ENCODE measurements around the gene ZNF397. TPM values are rescaled to one million over a fixed set of nuclear protein-coding genes. Genes with fewer than 3 reads are reported as not detected.

ZNF397 gene
- total and polyA plus RNA-seq, 2 of the 13 experiments (the other 11 are each of a cell fraction or from before 2014, with no cell fraction given) = 4.7 to 9.4 TPM

GRCh38 chr18:35289727-35290093 is 48.9 kb downstream of the ZNF397 start (continued):
- TF ChIP-seq ZNF281 (CRISPR knock-in tag; IDR thresholded peaks at IDR 0.05; ENCODE audit: borderline replicate concordance) = 0 out of 2 replicates have a peak, but pooled peaks have one; percentile 35
- no peak for TF ChIP-seq THAP7 (CRISPR knock-in tag; IDR thresholded peaks at IDR 0.05)
- TF ChIP-seq MNT (IDR thresholded peaks at IDR 0.05) = no peak
- no peak for TF ChIP-seq YEATS4 (CRISPR knock-in tag; IDR thresholded peaks at IDR 0.05; ENCODE audit: borderline replicate concordance)
- TF ChIP-seq REL (CRISPR knock-in tag; conservative IDR thresholded peaks at IDR 0.05) = 0 out of 2 replicates have a peak, but pooled peaks have one; percentile 8
- TF ChIP-seq MXD4 (CRISPR knock-in tag; IDR thresholded peaks at IDR 0.05) = 0 out of 2 replicates have a peak, but pooled peaks have one; percentile 1
- TF ChIP-seq ZBTB10 (CRISPR knock-in tag; IDR thresholded peaks at IDR 0.05; ENCODE audit: borderline replicate concordance) = no peak
- no peak for TF ChIP-seq ZNF33A (CRISPR knock-in tag; IDR thresholded peaks at IDR 0.05; ENCODE audit: borderline replicate concordance)
- TF ChIP-seq ZNF24 (IDR thresholded peaks at IDR 0.05) = no peak
- TF ChIP-seq PRDM15 (CRISPR knock-in tag; IDR thresholded peaks at IDR 0.05) = peak; percentile 65
- no peak for TF ChIP-seq RXRA (CRISPR knock-in tag; IDR thresholded peaks at IDR 0.05)
- no peak for TF ChIP-seq TFDP2 (CRISPR knock-in tag; IDR thresholded peaks at IDR 0.05)
- TF ChIP-seq ZNF292 (CRISPR knock-in tag; IDR thresholded peaks at IDR 0.05; ENCODE audit: borderline replicate concordance, low read depth) = no peak
- TF ChIP-seq CSRNP2 (CRISPR knock-in tag; conservative IDR thresholded peaks at IDR 0.05; ENCODE audit: low read depth) = no peak

All from HepG2 (cell line).